Measurements from ENCODE around the gene PMAIP1. TPM values are rescaled to one million over a fixed set of nuclear protein-coding genes. Genes with fewer than 3 reads are reported as not detected.

The PMAIP1 gene
- total and polyA plus RNA-seq, 9 of the 15 experiments (the other 6 are each of a cell fraction or from before 2014, with no cell fraction given), result 8.0 to 22.9 (median 14.9) TPM

GRCh38 chr18:59918320-59918755 is 18.5 kb downstream of the PMAIP1 start:
- H3K9me1 ChIP-seq (ENCODE audit: control insufficient read depth, insufficient read depth, low read length), result no peaks in the 10 kb centered on the region
- H3K79me2 ChIP-seq (ENCODE audit: control insufficient read depth, insufficient read depth, low read length), result no peaks in the 10 kb centered on the region
- ATAC-seq (peak; percentile 86), FAIRE-seq (peak; percentile 91), DNase-seq (ENCODE audit: extremely low read depth in 1 of 4, low spot score in 3 of 4) (peak; percentile 33 to 85 (median 54))
- in situ Hi-C loops (cut with MboI) (no loop called here), intact Hi-C loops (cut with micrococcal nuclease) (no loop called here)
- ChIA-PET POLR2A (interaction anchor here (1.0 to 1.7 kb wide), 4 partner anchors 9 to 36 kb away, joined by 3 to 15 read pairs (median 4); partner anchors contain the start of gene PMAIP1), CTCF (ENCODE audit: low intra/inter-chr PET ratio) (no interaction called here)
- peak overlapping the region; percentile 91 for H2AFZ ChIP-seq (ENCODE audit: low read depth, low read length)
- no peaks in the 10 kb centered on the region for H3K9me3 ChIP-seq (replicated peaks; ENCODE audit: control insufficient read depth, insufficient read depth, low read depth, low read length)
- H3K4me3 ChIP-seq, result no peak overlapping the region
- H3K4me2 ChIP-seq (ENCODE audit: insufficient read depth, low read length), result peak overlapping the region; percentile 56
- peak overlapping the region; percentile 42 to 75; a peak in 3 of 4 replicates for H3K9ac ChIP-seq (ENCODE audit: insufficient read depth in 1 of 2, low read depth in 2 of 2, low read length in 2 of 2)
- no peaks in the 10 kb centered on the region for H4K20me1 ChIP-seq (replicated peaks; ENCODE audit: control insufficient read depth, insufficient read depth, low read length)
- no TSS peak for BruUV-seq (replicated peaks)
- 0% methylated on average over 9 of the region's 9 CpGs for WGBS (ENCODE audit: insufficient coverage, low coverage, missing lambda C conversion rate)
- peaks cover 3 to 21% of the 10 kb centered on the region in 2 experiments; a peak in 4 of 5 replicates for H3K4me1 ChIP-seq (replicated peaks in 1 of 2; ENCODE audit: control insufficient read depth in 2 of 2, insufficient read depth in 2 of 2, low read length in 2 of 2)
- peak overlapping the region; percentile 62 for H3K27ac ChIP-seq (ENCODE audit: extremely low read depth, low read depth, low read length)
- no peaks in the 10 kb centered on the region for H3K27me3 ChIP-seq (ENCODE audit: control insufficient read depth in 2 of 2, insufficient read depth in 2 of 2, low read length in 2 of 2)
- no peaks in the 10 kb centered on the region for H3K36me3 ChIP-seq (ENCODE audit: control insufficient read depth, insufficient read depth, low read length)
- TF ChIP-seq RBM14 (IDR thresholded peaks at IDR 0.05; ENCODE audit: borderline replicate concordance, insufficient read depth, low read depth, low read length) (no peak), HMGXB4 (CRISPR knock-in tag; IDR thresholded peaks at IDR 0.05) (no peak), BHLHE40 (IDR thresholded peaks at IDR 0.05; ENCODE audit: low read length) (peak; percentile 64), MAZ (CRISPR knock-in tag; conservative IDR thresholded peaks at IDR 0.05 in 1 of 2, IDR thresholded peaks at IDR 0.05 in 1 of 2) (no peak; a peak in 2 of 4 replicates), PTBP1 (IDR thresholded peaks at IDR 0.05; ENCODE audit: low read depth, low read length) (no peak), NFRKB (IDR thresholded peaks at IDR 0.05; ENCODE audit: low read depth) (peak; percentile 69), SMARCA4 (IDR thresholded peaks at IDR 0.05) (peak; percentile 72), ELK1 (CRISPR knock-in tag; IDR thresholded peaks at IDR 0.05) (no peak), ZKSCAN3 (CRISPR knock-in tag; IDR thresholded peaks at IDR 0.05) (no peak), SP1 (CRISPR knock-in tag; IDR thresholded peaks at IDR 0.05) (no peak), SPI1 (IDR thresholded peaks at IDR 0.05; ENCODE audit: borderline replicate concordance, low read depth, low read length) (no peak), IFI16 (CRISPR knock-in tag; IDR thresholded peaks at IDR 0.05) (no peak), IRF2 (CRISPR knock-in tag; IDR thresholded peaks at IDR 0.05) (no peak), VEZF1 (CRISPR knock-in tag; IDR thresholded peaks at IDR 0.05) (peak; percentile 46), ZFPM2 (CRISPR knock-in tag; IDR thresholded peaks at IDR 0.05) (no peak), PREB (CRISPR knock-in tag; IDR thresholded peaks at IDR 0.05) (no peak), POLR2AphosphoS5 (IDR thresholded peaks at IDR 0.05; ENCODE audit: control insufficient read depth, insufficient read depth, low read depth, low read length) (peak; percentile 66; the same call in 1 of the 2 replicates), PCBP1 (IDR thresholded peaks at IDR 0.05; ENCODE audit: low read depth, low read length, poor library complexity, severe bottlenecking) (no peak), ZNF23 (CRISPR knock-in tag; IDR thresholded peaks at IDR 0.05) (no peak)
